Activated B cell treated with CpG ODN at 0.5 μM for 24 hours (primary cell): Measurements from ENCODE around the gene STMND1. TPM values are rescaled to one million over a fixed set of nuclear protein-coding genes. Genes with fewer than 3 reads are reported as not detected.
A peak's percentile ranks its signal among the peaks of the same experiment; 100 is the strongest.

Experiments used
- ATAC-seq: fragments of 200-7000 bp; cut with Tn5 transposase; one replicate; pipeline ENCODE4 v1.10.0; 2021; ENCODE audit warnings: low read depth, mild to moderate bottlenecking, moderate library complexity
- CTCF ChIA-PET: fragments of 350-600 bp; sonication (Branson Sonifier 250); formaldehyde crosslinking; loops from one replicate; lab custom pipeline; 2021; ENCODE audit warnings: antibody characterized with exemption; lab: Charles Lee
- POLR2A ChIA-PET: fragments of 350-600 bp; sonication (Branson Sonifier 250); formaldehyde crosslinking; loops from one replicate; lab custom pipeline; 2021; ENCODE audit warnings: antibody characterized with exemption; lab: Charles Lee
- DNase-seq: peaks from one replicate; pipeline ENCODE4 v3.0.0; 2022
- H3K27ac Mint-ChIP-seq: one replicate; pipeline ENCODE4 v1.8.0; 2020; ENCODE audit warnings: mixed read lengths
- H3K27me3 Mint-ChIP-seq: one replicate; pipeline ENCODE4 v1.8.0; 2021; ENCODE audit warnings: mixed read lengths
- H3K36me3 Mint-ChIP-seq: one replicate; pipeline ENCODE4 v1.8.0; 2021; ENCODE audit warnings: low read depth, mixed read lengths
- H3K4me1 Mint-ChIP-seq: one replicate; pipeline ENCODE4 v1.8.0; 2021; ENCODE audit warnings: mixed read lengths
- H3K4me3 Mint-ChIP-seq: one replicate; pipeline ENCODE4 v1.8.0; 2020; ENCODE audit warnings: mild to moderate bottlenecking, mixed read lengths
- H3K9me3 Mint-ChIP-seq: one replicate; pipeline ENCODE4 v1.8.0; 2020; ENCODE audit warnings: mixed read lengths
- CTCF ChIP-seq: fragments of 200-600 bp; IDR thresholded peaks from one replicate; pipeline ENCODE4 v1.8.0; 2022; ENCODE audit warnings: antibody characterized with exemption, mild to moderate bottlenecking
- intact Hi-C: fragments of 100-400 bp; cut with micrococcal nuclease; formaldehyde crosslinking; loops from one replicate; pipeline ENCODE4 v1.15.1; 2024
- total RNA-seq: library from RNA; stranded (reverse); gene quantifications from 2 replicates; pipeline ENCODE4 v1.2.3, GENCODE V29; 2022

STMND1 gene
- total RNA-seq, 1 donor from 2014 or later, result not detected

DNA sequence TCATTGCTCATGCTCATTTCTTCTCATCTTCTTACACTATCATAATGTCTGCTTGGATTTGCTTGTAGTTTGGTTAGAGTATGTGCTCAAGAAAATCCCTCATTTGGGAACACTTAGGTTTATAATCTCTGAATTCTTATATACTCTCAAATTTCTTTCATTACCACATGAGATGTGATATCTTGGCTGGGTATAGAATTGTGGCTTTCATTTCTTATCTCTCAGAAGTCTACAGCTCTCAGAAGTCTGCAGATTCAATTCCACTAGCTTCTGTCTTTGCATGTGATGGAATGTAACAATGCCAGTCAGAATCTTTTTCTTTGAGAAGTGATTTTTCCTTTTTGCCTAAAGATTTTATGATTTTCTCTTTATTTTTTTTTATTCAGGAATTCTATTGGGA, 50.9 kb downstream of the STMND1 start:
- intact Hi-C loops, result loop anchor here (10.0 kb wide), 1 partner anchor 1172 kb away; no protein-coding TSS in a partner anchor
- CTCF ChIA-PET, result interaction anchor here (0.8 to 1.1 kb wide), 2 partner anchors 29 to 666 kb away, joined by 3 read pairs; no protein-coding TSS in a partner anchor
- ATAC-seq (no peak), DNase-seq (no peak)
- Mint-ChIP-seq H3K4me3 (no peak overlapping the region), H3K27ac (no peak overlapping the region), H3K4me1 (no peaks in the 10 kb centered on the region), H3K9me3 (peaks cover 15% of the 10 kb centered on the region), H3K36me3 (no peaks in the 10 kb centered on the region), H3K27me3 (no peaks in the 10 kb centered on the region)
- no peak for TF ChIP-seq CTCF
- POLR2A ChIA-PET, result no interaction called here

DNA sequence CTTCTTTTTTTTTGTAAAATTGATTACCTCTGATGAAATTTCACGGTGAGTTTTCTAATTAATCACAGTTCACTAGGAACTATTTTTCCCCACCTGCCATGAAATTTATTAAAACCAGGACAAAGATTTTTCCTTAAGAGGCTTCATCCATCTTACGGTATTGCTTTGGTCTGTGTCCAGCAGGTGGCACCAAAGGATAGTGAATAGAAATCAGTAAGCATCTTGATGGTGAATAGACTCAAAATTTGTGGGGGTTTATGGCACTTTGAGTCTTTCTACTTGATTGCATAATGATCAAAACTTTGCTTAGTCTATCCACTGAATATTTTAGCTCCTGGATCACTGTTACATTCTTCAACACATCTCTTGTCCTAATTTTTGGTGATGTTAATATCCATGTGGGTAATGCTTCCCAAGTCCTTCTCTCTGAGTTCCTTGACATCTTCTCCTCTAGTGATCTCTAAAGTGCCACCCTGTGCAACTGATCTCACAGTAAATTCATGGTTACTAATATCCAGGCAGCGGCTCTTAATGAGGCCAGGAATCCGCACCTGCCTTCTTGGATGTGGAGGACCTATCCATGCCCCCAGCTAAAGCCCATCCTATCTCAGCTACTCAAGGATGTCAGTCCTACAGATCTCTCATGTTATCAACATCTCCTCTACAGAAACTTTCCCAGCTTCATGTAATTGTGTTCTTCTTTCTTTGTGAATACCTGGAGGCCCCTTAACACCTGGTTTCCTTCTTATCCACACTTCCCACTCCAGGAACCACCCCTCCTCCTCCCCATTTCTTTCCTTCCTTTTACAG, 54.5 kb downstream of the STMND1 start:
- intact Hi-C loops, result loop anchor here (1.0 to 10.0 kb wide), 5 partner anchors 428 to 1346 kb away; no protein-coding TSS in a partner anchor
- H3K4me1 Mint-ChIP-seq, result no peaks in the 10 kb centered on the region
- H3K36me3 Mint-ChIP-seq, result no peaks in the 10 kb centered on the region
- POLR2A ChIA-PET, result no interaction called here
- no peak for DNase-seq
- peaks cover 11% of the 10 kb centered on the region for H3K27me3 Mint-ChIP-seq
- peaks cover 15% of the 10 kb centered on the region for H3K9me3 Mint-ChIP-seq
- no peak overlapping the region for H3K27ac Mint-ChIP-seq
- CTCF ChIA-PET, result interaction anchor here (0.6 to 2.1 kb wide), 5 partner anchors 14 to 659 kb away, joined by 3 to 10 read pairs (median 5); no protein-coding TSS in a partner anchor
- no peak overlapping the region for H3K4me3 Mint-ChIP-seq
- ATAC-seq, result peak; percentile 31
- peak; percentile 13 for TF ChIP-seq CTCF

DNA sequence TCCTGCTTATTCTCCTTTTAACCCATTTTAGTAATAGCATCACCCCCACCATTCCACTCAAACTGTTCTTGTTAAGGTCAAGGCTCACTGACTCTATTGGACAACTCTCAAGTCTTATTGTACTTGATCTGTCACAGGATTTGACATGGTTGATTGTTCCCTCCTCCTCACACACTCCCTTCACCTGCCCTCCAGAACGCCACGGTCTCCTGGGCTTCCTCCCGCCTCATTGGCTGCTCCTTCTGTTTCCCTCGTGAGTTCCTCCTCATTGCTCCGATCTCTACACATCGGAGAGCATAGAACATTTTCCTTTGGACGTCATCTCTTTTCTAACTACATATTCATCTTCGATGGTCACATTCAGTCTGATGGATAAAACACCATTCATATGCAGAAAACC, 55.1 kb downstream of the STMND1 start:
- Mint-ChIP-seq H3K27ac (no peak overlapping the region), H3K4me3 (no peak overlapping the region), H3K27me3 (peaks cover 15% of the 10 kb centered on the region), H3K9me3 (peaks cover 13% of the 10 kb centered on the region), H3K4me1 (no peaks in the 10 kb centered on the region), H3K36me3 (no peaks in the 10 kb centered on the region)
- DNase-seq (no peak), ATAC-seq (no peak)
- ChIA-PET CTCF (interaction anchor here (1.3 to 2.1 kb wide), 3 partner anchors 427 to 659 kb away, joined by 5 to 10 read pairs (median 6); no protein-coding TSS in a partner anchor), POLR2A (interaction anchor here (0.7 kb wide), 1 partner anchor 84 kb away, joined by 3 read pairs; no protein-coding TSS in a partner anchor)
- intact Hi-C loops, result loop anchor here (1.0 to 10.0 kb wide), 5 partner anchors 427 to 1345 kb away; no protein-coding TSS in a partner anchor
- TF ChIP-seq CTCF, result no peak

GRCh38 chr6:17157617-17158016, 55.8 kb downstream of the STMND1 start:
- peaks cover 17% of the 10 kb centered on the region for H3K27me3 Mint-ChIP-seq
- H3K4me1 Mint-ChIP-seq, result no peaks in the 10 kb centered on the region
- H3K9me3 Mint-ChIP-seq, result peaks cover 6% of the 10 kb centered on the region
- DNase-seq (no peak), ATAC-seq (no peak)
- no peaks in the 10 kb centered on the region for H3K36me3 Mint-ChIP-seq
- CTCF ChIA-PET, result interaction anchor here (1.6 to 2.1 kb wide), 2 partner anchors 647 to 658 kb away, joined by 6 to 10 read pairs; no protein-coding TSS in a partner anchor
- H3K4me3 Mint-ChIP-seq, result no peak overlapping the region
- TF ChIP-seq CTCF, result no peak
- POLR2A ChIA-PET, result interaction anchor here (0.7 kb wide), 1 partner anchor 85 kb away, joined by 3 read pairs; no protein-coding TSS in a partner anchor
- H3K27ac Mint-ChIP-seq, result no peak overlapping the region
- intact Hi-C loops, result loop anchor here (5.0 to 10.0 kb wide), 2 partner anchors 1167 to 1345 kb away; no protein-coding TSS in a partner anchor

- H3K9me3 Mint-ChIP-seq, result no peaks in the 10 kb centered on the region
- no peak for TF ChIP-seq CTCF
- H3K27ac Mint-ChIP-seq, result no peak overlapping the region
- intact Hi-C loops, result loop anchor here (5.0 to 10.0 kb wide), 2 partner anchors 1166 to 1343 kb away; no protein-coding TSS in a partner anchor
- ChIA-PET POLR2A (no interaction called here), CTCF (interaction anchor here (1.0 kb wide), 1 partner anchor 644 kb away, joined by 4 read pairs; no protein-coding TSS in a partner anchor)
- no peaks in the 10 kb centered on the region for H3K4me1 Mint-ChIP-seq
- no peaks in the 10 kb centered on the region for H3K36me3 Mint-ChIP-seq
- no peak for DNase-seq
- no peak for ATAC-seq
- H3K4me3 Mint-ChIP-seq, result no peak overlapping the region
- peaks cover 17% of the 10 kb centered on the region for H3K27me3 Mint-ChIP-seq
Measured at GRCh38 chr6:17159240-17159639, 57.4 kb downstream of the STMND1 start.
